ENCODE measurements around the gene GADD45GIP1.

Gene GADD45GIP1

GRCh38 chr19:12991296-12991695, 34.3 kb upstream of the GADD45GIP1 start:
- H3K36me3 ChIP-seq (ENCODE audit: insufficient read depth, low read length), result no peaks in the 10 kb centered on the region
- no peak overlapping the region for H3K9ac ChIP-seq (ENCODE audit: low read length)
- H3K4me3 ChIP-seq (ENCODE audit: low read depth, low read length, poor library complexity, severe bottlenecking), result no peak overlapping the region
- no peaks in the 10 kb centered on the region for H4K20me1 ChIP-seq (ENCODE audit: insufficient read depth, low read length)
- H3K4me1 ChIP-seq (ENCODE audit: insufficient read depth, low read length, severe bottlenecking), result no peaks in the 10 kb centered on the region
- no peak overlapping the region for H3K4me2 ChIP-seq (ENCODE audit: low read length)
- H3K27ac ChIP-seq (ENCODE audit: low read depth, low read length, poor library complexity, severe bottlenecking), result no peak overlapping the region
- no peak for TF ChIP-seq CTCF (IDR thresholded peaks at IDR 0.05; ENCODE audit: low read length)
- TF ChIP-seq EZH2 (IDR thresholded peaks at IDR 0.05; ENCODE audit: borderline replicate concordance, low read length), result no peak
- no peak overlapping the region for H2AFZ ChIP-seq (ENCODE audit: low read length)
- H3K9me3 ChIP-seq (ENCODE audit: low read length), result no peaks in the 10 kb centered on the region
- no peaks in the 10 kb centered on the region for H3F3A ChIP-seq (ENCODE audit: insufficient read depth, low read length)
- peaks cover 7% of the 10 kb centered on the region; the same call in 1 of the 2 replicates for H3K27me3 ChIP-seq (ENCODE audit: insufficient read depth, low read length)
- no peaks in the 10 kb centered on the region for H3K79me2 ChIP-seq (ENCODE audit: insufficient read depth, low read length)
- no peaks in the 10 kb centered on the region for H3K9me2 ChIP-seq (ENCODE audit: low read depth, low read length)

DNA sequence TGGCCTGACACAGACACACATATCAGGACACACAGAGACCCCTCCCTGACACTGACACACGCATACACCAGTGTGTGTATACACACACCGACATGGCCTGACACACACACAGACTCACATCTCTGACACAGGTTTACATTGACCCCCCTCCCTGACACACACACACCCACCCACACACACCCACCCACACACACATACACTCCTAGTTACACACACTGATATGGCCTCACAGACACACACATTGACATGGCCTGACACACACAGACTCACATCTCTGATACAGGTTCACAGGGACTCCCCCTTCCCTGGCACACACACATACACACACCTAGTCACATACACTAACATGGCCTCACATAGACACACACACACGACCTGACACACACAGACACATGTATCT, 33.8 kb upstream of the GADD45GIP1 start:
- H3K9ac ChIP-seq (ENCODE audit: low read length), result no peak overlapping the region
- no peaks in the 10 kb centered on the region for H3K4me1 ChIP-seq (ENCODE audit: insufficient read depth, low read length, severe bottlenecking)
- H2AFZ ChIP-seq (ENCODE audit: low read length), result no peak overlapping the region
- no peak overlapping the region for H3K27ac ChIP-seq (ENCODE audit: low read depth, low read length, poor library complexity, severe bottlenecking)
- H3K9me3 ChIP-seq (ENCODE audit: low read length), result no peaks in the 10 kb centered on the region
- peaks cover 7% of the 10 kb centered on the region; the same call in 1 of the 2 replicates for H3K27me3 ChIP-seq (ENCODE audit: insufficient read depth, low read length)
- H3K4me3 ChIP-seq (ENCODE audit: low read depth, low read length, poor library complexity, severe bottlenecking), result no peak overlapping the region
- H3K4me2 ChIP-seq (ENCODE audit: low read length), result no peak overlapping the region
- no peaks in the 10 kb centered on the region for H3K79me2 ChIP-seq (ENCODE audit: insufficient read depth, low read length)
- H3F3A ChIP-seq (ENCODE audit: insufficient read depth, low read length), result no peaks in the 10 kb centered on the region
- no peak for TF ChIP-seq EZH2 (IDR thresholded peaks at IDR 0.05; ENCODE audit: borderline replicate concordance, low read length)
- TF ChIP-seq CTCF (IDR thresholded peaks at IDR 0.05; ENCODE audit: low read length), result no peak
- no peaks in the 10 kb centered on the region for H3K36me3 ChIP-seq (ENCODE audit: insufficient read depth, low read length)
- H3K9me2 ChIP-seq (ENCODE audit: low read depth, low read length), result no peaks in the 10 kb centered on the region
- H4K20me1 ChIP-seq (ENCODE audit: insufficient read depth, low read length), result no peaks in the 10 kb centered on the region

GRCh38 chr19:12990431-12990830, 33.4 kb upstream of the GADD45GIP1 start:
- Histone ChIP-seq H2AFZ (ENCODE audit: low read length) (no peak overlapping the region), H3K4me2 (ENCODE audit: low read length) (no peak overlapping the region), H3K79me2 (ENCODE audit: insufficient read depth, low read length) (no peaks in the 10 kb centered on the region), H3K4me3 (ENCODE audit: low read depth, low read length, poor library complexity, severe bottlenecking) (no peak overlapping the region), H4K20me1 (ENCODE audit: insufficient read depth, low read length) (no peaks in the 10 kb centered on the region), H3F3A (ENCODE audit: insufficient read depth, low read length) (no peaks in the 10 kb centered on the region), H3K36me3 (ENCODE audit: insufficient read depth, low read length) (no peaks in the 10 kb centered on the region), H3K9me3 (ENCODE audit: low read length) (no peaks in the 10 kb centered on the region), H3K27ac (ENCODE audit: low read depth, low read length, poor library complexity, severe bottlenecking) (no peak overlapping the region), H3K4me1 (ENCODE audit: insufficient read depth, low read length, severe bottlenecking) (no peaks in the 10 kb centered on the region), H3K27me3 (ENCODE audit: insufficient read depth, low read length) (peaks cover 7% of the 10 kb centered on the region; the same call in 1 of the 2 replicates), H3K9ac (ENCODE audit: low read length) (no peak overlapping the region), H3K9me2 (ENCODE audit: low read depth, low read length) (no peaks in the 10 kb centered on the region)
- TF ChIP-seq CTCF (IDR thresholded peaks at IDR 0.05; ENCODE audit: low read length) (no peak), EZH2 (IDR thresholded peaks at IDR 0.05; ENCODE audit: borderline replicate concordance, low read length) (no peak)
